Stimulated activated naive CD8-positive, alpha-beta T cell treated with anti-CD3 and anti-CD28 coated beads, Interleukin-15, Interleukin-2, amounts not matched to agents 100 ng/mL and 50 ng/mL, for 24 hours (primary cell): ENCODE data around the gene ESR1.
"Not testable (repeated sequence)": the region's sequence is repeated elsewhere in the genome, so short reads cannot be mapped to it uniquely, and the experiment has no call there.

Experiments
- H3K27ac Mint-ChIP-seq: one replicate; pipeline ENCODE4 v1.8.0; 2021; ENCODE audit warnings: mild to moderate bottlenecking, mixed read lengths
- H3K27me3 Mint-ChIP-seq: one replicate; pipeline ENCODE4 v1.8.0; 2021; ENCODE audit warnings: mixed read lengths
- H3K36me3 Mint-ChIP-seq: one replicate; pipeline ENCODE4 v1.8.0; 2021; ENCODE audit warnings: low read depth, mixed read lengths
- H3K4me1 Mint-ChIP-seq: one replicate; pipeline ENCODE4 v1.8.0; 2021; ENCODE audit warnings: low read depth, mixed read lengths
- H3K4me3 Mint-ChIP-seq: one replicate; pipeline ENCODE4 v1.8.0; 2021; ENCODE audit warnings: mild to moderate bottlenecking, mixed read lengths
- H3K9me3 Mint-ChIP-seq: one replicate; pipeline ENCODE4 v1.8.0; 2021; ENCODE audit warnings: mixed read lengths

The ESR1 gene

GRCh38 chr6:152117156-152118133, 310.0 kb downstream of the ESR1 start:
- H3K4me1 Mint-ChIP-seq, result no peaks in the 10 kb centered on the region
- peaks cover 35% of the 10 kb centered on the region for H3K36me3 Mint-ChIP-seq
- H3K27me3 Mint-ChIP-seq, result no peaks in the 10 kb centered on the region
- H3K4me3 Mint-ChIP-seq, result no peak overlapping the region
- no peak overlapping the region for H3K27ac Mint-ChIP-seq
- H3K9me3 Mint-ChIP-seq, result peaks cover 8% of the 10 kb centered on the region

- Mint-ChIP-seq H3K9me3 (peaks cover 8% of the 10 kb centered on the region), H3K4me1 (no peaks in the 10 kb centered on the region), H3K36me3 (peaks cover 39% of the 10 kb centered on the region), H3K4me3 (no peak overlapping the region), H3K27me3 (no peaks in the 10 kb centered on the region), H3K27ac (no peak overlapping the region)
These were observed 310.7 kb downstream of the ESR1 start for GRCh38 chr6:152118224-152118623.

- Mint-ChIP-seq H3K27me3 (no peaks in the 10 kb centered on the region), H3K4me1 (no peaks in the 10 kb centered on the region), H3K9me3 (peaks cover 8% of the 10 kb centered on the region), H3K27ac (no peak overlapping the region), H3K36me3 (peaks cover 39% of the 10 kb centered on the region), H3K4me3 (no peak overlapping the region)
These were observed 311.2 kb downstream of the ESR1 start for GRCh38 chr6:152118678-152119077.

DNA sequence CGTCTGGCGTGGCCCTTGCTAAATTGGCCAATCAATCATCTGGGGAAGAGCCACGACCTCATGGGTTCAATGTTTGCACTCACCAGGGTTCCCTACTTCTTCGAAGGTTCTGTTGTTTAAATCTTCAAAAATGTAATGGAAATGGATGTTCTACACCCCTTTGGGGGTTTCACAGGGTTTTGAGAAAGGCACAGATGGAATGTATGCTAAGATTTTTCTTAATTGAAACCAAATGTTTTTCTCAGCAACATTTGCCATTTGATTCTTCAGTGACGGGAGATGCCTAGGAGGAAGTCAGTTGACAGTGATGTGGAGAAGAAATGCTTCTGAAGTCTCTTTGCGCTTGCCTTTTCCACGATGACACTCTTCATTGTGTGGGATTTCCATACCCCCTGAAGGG, 312.3 kb downstream of the ESR1 start:
- Mint-ChIP-seq H3K36me3 (peaks cover 39% of the 10 kb centered on the region), H3K4me3 (no peak overlapping the region), H3K27ac (no peak overlapping the region), H3K9me3 (peaks cover 8% of the 10 kb centered on the region), H3K27me3 (no peaks in the 10 kb centered on the region), H3K4me1 (no peaks in the 10 kb centered on the region)

GRCh38 chr6:152121910-152122309, 314.4 kb downstream of the ESR1 start:
- Mint-ChIP-seq H3K27ac (no peak overlapping the region), H3K4me1 (no peaks in the 10 kb centered on the region), H3K27me3 (no peaks in the 10 kb centered on the region), H3K36me3 (peaks cover 39% of the 10 kb centered on the region), H3K9me3 (peaks cover 8% of the 10 kb centered on the region), H3K4me3 (no peak overlapping the region)

GRCh38 chr6:152122434-152122833, 315.0 kb downstream of the ESR1 start:
- Mint-ChIP-seq H3K27ac (no peak overlapping the region), H3K4me1 (no peaks in the 10 kb centered on the region)

DNA sequence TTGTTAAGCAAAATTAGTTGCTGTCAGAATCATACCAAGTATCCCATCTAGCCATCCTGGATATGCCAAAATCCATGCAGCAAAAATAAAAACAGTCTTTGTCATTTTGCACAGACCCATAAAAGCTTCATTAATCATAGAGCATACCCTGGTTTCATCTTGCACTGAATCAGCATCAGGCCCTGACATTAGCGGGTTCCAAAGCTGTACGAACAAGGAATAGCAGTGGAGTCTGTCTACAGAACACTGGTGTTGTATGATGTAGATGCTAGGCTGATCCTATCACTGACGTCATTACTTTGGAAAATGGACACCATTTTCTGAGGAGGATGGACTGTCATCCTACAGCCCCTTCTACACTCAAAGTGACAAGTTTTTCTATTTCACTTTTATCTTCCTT, 315.6 kb downstream of the ESR1 start:
- H3K4me1 Mint-ChIP-seq, result no peaks in the 10 kb centered on the region
- H3K27me3 Mint-ChIP-seq, result no peaks in the 10 kb centered on the region
- H3K27ac Mint-ChIP-seq, result no peak overlapping the region
- H3K36me3 Mint-ChIP-seq, result peaks cover 39% of the 10 kb centered on the region
- no peak overlapping the region for H3K4me3 Mint-ChIP-seq
- H3K9me3 Mint-ChIP-seq, result peaks cover 8% of the 10 kb centered on the region

More at GRCh38 chr6:152122434-152122833, 315.0 kb downstream of the ESR1 start:
- H3K9me3 Mint-ChIP-seq, result peaks cover 8% of the 10 kb centered on the region
- peaks cover 39% of the 10 kb centered on the region for H3K36me3 Mint-ChIP-seq
- H3K4me3 Mint-ChIP-seq, result no peak overlapping the region
- no peaks in the 10 kb centered on the region for H3K27me3 Mint-ChIP-seq

DNA sequence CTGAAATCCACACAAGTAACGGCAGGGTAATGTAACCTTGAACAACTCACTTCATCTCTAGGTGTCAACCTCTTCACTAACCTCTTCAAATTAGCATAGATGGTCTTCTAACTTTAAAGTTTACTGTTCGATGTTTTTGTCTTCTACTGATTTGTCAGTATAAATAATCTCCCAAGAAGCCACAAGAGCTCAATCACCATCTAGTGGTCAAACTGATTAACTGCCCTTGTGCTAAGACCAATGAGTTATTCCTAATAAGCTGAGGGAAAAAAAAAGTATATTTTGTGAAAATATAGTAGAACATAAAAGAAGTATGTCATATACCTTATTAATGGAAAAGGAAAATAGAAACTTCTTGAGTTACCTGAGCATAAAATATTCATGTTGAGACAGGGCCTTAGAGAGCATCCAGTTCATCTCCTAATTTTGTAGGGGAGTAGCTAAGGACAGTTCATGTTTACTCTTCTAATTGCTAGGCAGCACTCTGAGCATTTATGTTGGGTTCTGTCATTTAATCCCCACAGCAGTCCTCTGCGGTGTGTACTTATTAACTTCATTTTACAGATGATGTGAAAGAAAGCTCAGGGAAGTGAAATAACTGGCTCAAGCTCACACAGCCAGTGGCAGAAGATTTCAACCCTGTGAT, 317.1 kb downstream of the ESR1 start:
- no peak overlapping the region for H3K27ac Mint-ChIP-seq
- peaks cover 32% of the 10 kb centered on the region for H3K36me3 Mint-ChIP-seq
- H3K27me3 Mint-ChIP-seq, result no peaks in the 10 kb centered on the region
- no peak overlapping the region for H3K4me3 Mint-ChIP-seq
- H3K9me3 Mint-ChIP-seq, result peaks cover 2% of the 10 kb centered on the region
- no peaks in the 10 kb centered on the region for H3K4me1 Mint-ChIP-seq

DNA sequence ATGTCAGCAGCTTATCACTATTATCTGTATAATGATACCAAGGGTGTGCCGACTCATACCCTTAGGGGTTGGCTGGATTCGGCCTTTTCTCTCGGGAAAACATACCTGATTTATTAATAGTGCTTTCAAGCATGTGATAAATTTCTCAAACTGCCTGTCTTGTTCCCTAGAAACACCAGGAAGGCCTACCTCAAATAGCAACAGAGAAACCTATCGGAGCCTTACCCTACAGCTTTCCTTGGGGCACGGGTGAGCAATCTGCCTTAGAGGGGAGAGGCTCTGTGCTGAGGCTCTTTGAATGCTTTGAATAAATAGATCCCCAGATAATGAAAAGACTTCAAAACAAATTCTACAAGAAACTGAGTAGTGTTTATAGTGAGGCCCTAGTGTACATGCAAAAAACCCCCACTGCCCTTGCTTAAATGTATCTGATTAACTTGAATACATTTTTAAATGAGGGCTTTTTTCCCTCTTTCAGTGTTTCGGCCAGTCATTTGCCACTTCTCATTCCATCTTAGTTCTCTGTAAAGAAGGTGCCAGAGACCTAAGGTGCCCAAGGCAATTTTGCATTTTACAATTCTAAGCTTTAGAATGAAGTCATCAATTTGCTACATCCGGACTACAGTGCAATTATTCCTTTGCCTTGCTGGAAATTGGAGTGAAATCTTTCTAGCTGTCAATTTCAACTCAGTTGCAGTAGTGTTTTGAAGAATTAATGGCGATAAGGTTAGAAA, 320.1 kb downstream of the ESR1 start:
- peaks cover 29% of the 10 kb centered on the region for H3K36me3 Mint-ChIP-seq
- H3K9me3 Mint-ChIP-seq, result no peaks in the 10 kb centered on the region
- no peak overlapping the region for H3K27ac Mint-ChIP-seq
- H3K27me3 Mint-ChIP-seq, result no peaks in the 10 kb centered on the region
- peaks cover 7% of the 10 kb centered on the region for H3K4me1 Mint-ChIP-seq
- no peak overlapping the region for H3K4me3 Mint-ChIP-seq

- Mint-ChIP-seq H3K4me3 (no peak overlapping the region), H3K36me3 (peaks cover 25% of the 10 kb centered on the region)
These were observed 322.2 kb downstream of the ESR1 start for GRCh38 chr6:152129691-152130151.

DNA sequence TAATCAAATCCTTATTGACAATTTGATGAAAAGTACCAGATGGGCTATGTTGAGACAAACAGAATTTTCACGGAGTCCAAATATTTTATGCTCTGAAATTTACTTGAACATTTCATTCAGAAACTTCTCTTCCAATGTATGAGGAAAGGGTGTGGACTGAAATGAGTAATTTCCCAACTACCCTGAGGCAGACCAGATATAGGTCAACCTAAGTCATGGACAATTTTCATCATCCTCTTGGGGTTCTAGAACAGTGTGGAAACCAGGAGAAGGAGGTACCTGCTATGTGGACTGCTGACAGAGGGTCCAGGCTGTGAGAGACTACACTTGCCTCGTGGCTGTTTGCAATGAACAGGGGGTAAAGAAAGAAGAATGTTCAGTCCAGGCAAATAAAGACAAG, 323.0 kb downstream of the ESR1 start:
- peak overlapping the region; percentile 79 for H3K27ac Mint-ChIP-seq
- peaks cover 30% of the 10 kb centered on the region for H3K36me3 Mint-ChIP-seq
- no peak overlapping the region for H3K4me3 Mint-ChIP-seq
- peaks cover 7% of the 10 kb centered on the region for H3K4me1 Mint-ChIP-seq
- H3K9me3 Mint-ChIP-seq, result no peaks in the 10 kb centered on the region
- H3K27me3 Mint-ChIP-seq, result no peaks in the 10 kb centered on the region

More at GRCh38 chr6:152129691-152130151, 322.2 kb downstream of the ESR1 start:
- H3K4me1 Mint-ChIP-seq, result peaks cover 7% of the 10 kb centered on the region
- H3K9me3 Mint-ChIP-seq, result no peaks in the 10 kb centered on the region
- H3K27ac Mint-ChIP-seq, result no peak overlapping the region
- no peaks in the 10 kb centered on the region for H3K27me3 Mint-ChIP-seq

DNA sequence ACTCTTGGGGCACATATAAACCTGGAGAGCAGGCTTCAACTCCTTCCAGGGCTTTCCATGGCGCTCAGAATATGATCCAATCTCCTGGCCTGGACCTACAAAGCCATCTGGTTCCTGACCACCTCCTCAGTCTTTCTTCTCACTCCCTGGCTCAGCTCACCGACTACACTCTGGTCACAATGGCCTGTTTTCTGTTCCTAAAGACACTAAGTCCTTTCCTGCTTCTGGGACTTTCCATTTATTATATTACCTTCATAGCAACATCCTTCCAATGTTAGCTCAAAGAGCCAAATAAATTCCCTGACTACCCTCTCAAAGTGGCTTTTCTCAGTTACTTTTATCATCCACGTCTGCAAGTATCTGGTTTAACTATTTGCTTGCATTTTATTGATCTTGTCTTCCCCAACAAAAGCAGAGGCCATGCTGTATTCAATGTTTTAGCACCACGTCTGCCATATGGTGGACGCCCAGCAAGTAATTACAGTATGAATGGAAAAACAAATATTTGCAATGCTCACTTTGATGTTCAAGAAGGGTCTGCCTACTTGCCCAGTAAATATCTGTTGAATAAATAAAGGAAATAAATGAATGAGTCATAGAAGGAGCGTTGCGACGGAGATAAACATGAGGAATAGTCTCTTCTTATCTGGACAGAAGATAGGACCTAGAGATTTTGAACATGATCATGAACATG, 328.4 kb downstream of the ESR1 start:
- Mint-ChIP-seq H3K36me3 (peaks cover 42% of the 10 kb centered on the region), H3K4me1 (no peaks in the 10 kb centered on the region), H3K4me3 (no peak overlapping the region), H3K27me3 (no peaks in the 10 kb centered on the region), H3K27ac (no peak overlapping the region), H3K9me3 (no peaks in the 10 kb centered on the region)

DNA sequence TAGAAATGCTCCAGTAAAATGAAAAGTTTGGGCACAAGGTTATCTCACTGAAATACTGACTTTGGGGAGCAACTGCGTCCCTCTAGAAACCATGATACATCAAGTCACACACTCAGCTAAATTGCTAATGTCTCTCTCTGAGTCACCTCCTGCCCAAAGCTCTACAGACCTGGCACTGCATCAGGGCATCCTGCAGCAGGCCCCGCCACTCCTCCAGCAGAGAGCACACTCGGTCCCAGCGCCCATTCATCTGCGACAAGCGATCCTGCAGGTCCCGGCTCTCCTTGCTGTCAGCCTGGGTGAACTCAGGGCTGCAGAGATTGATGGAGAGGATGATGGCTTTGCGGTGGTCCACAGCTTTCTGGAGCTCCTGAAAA, 329.0 kb downstream of the ESR1 start:
- Mint-ChIP-seq H3K27ac (no peak overlapping the region), H3K36me3 (peaks cover 40% of the 10 kb centered on the region), H3K27me3 (no peaks in the 10 kb centered on the region), H3K4me1 (no peaks in the 10 kb centered on the region), H3K9me3 (no peaks in the 10 kb centered on the region), H3K4me3 (no peak overlapping the region)

DNA sequence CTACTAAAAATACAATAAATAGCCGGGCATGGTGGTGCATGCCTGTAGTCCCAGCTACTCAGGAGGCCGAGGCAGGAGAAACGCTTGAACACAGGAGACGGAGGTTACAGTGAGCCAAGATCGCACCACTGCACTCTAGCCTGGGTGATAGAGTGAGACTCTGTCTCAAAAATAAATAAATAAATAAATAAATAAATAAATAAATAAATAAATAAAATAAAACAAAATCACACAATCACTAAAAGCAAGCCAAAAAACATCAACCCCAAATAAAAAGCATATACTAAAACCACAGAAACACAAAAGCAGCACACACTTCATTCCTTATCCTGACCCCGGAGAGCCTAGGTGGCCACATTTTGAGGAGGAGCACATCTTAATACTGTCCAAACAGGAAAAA, 330.9 kb downstream of the ESR1 start:
- H3K4me3 Mint-ChIP-seq, H3K27ac Mint-ChIP-seq, H3K9me3 Mint-ChIP-seq, H3K27me3 Mint-ChIP-seq, H3K4me1 Mint-ChIP-seq: not testable (repeated sequence)
- peaks cover 35% of the 10 kb centered on the region for H3K36me3 Mint-ChIP-seq
